LHCN-M2 (cell line): Measurements from ENCODE around the gene WFDC8. TPM values are rescaled to one million over a fixed set of nuclear protein-coding genes. Genes with fewer than 3 reads are reported as not detected.
"Not testable (repeated sequence)": the region's sequence is repeated elsewhere in the genome, so short reads cannot be mapped to it uniquely, and the experiment has no call there.

ENCODE experiments used
- DNase-seq: peaks from one replicate; pipeline ENCODE4 v3.0.0-alpha.2; 2012; ENCODE audit warnings: low read depth
- polyA plus RNA-seq: library from polyadenylated mRNA; unstranded; fragments of >200 nt; gene quantifications from one replicate; pipeline ENCODE4 v1.2.1, GENCODE V29; 2012; ENCODE audit warnings: missing spikeins
- total RNA-seq: library from RNA; depleted of rRNA; stranded (reverse); fragments of >200 nt; gene quantifications from 2 replicates; pipeline ENCODE4 v1.2.3, GENCODE V29; 2014; rRNA removed

The WFDC8 gene
- not detected in 2 replicates for total RNA-seq
- not detected for polyA plus RNA-seq

- no peak for DNase-seq
Observed at GRCh38 chr20:45579184-45579583, at the start of gene WFDC8. TSS of gene WFDC8 (minus strand) at chr20:45579284. CDS start at chr20:45579247, 37 bp downstream.

- DNase-seq: no peak
Observed at GRCh38 chr20:45626540-45626939, 47.5 kb upstream of the WFDC8 start.

GRCh38 chr20:45621593-45621992 is 42.5 kb upstream of the WFDC8 start:
- DNase-seq: no peak

GRCh38 chr20:45617591-45617990 is 38.5 kb upstream of the WFDC8 start:
- no peak for DNase-seq

GRCh38 chr20:45612314-45612713 is 33.2 kb upstream of the WFDC8 start:
- DNase-seq: no peak

GRCh38 chr20:45611054-45611453 is 32.0 kb upstream of the WFDC8 start:
- DNase-seq: peak; percentile 93

- DNase-seq: no peak
Observed at GRCh38 chr20:45607810-45608209, 28.7 kb upstream of the WFDC8 start.

GRCh38 chr20:45595235-45595634 is 16.2 kb upstream of the WFDC8 start:
- DNase-seq: no peak

- no peak for DNase-seq
Observed at GRCh38 chr20:45593498-45593897, 14.4 kb upstream of the WFDC8 start.

GRCh38 chr20:45592574-45593189 is 13.6 kb upstream of the WFDC8 start:
- DNase-seq: peak; percentile 74

- no peak for DNase-seq
Observed at GRCh38 chr20:45589725-45590124, 10.6 kb upstream of the WFDC8 start.

- DNase-seq: no peak
Observed at GRCh38 chr20:45588800-45589199, 9.7 kb upstream of the WFDC8 start.

- peak; percentile 46 for DNase-seq
Observed at GRCh38 chr20:45585986-45586385, 6.9 kb upstream of the WFDC8 start.

GRCh38 chr20:45584294-45584693 is 5.2 kb upstream of the WFDC8 start:
- DNase-seq: not testable (repeated sequence)

GRCh38 chr20:45583502-45583901 is 4.4 kb upstream of the WFDC8 start:
- no peak for DNase-seq

GRCh38 chr20:45581702-45582101 is 2.6 kb upstream of the WFDC8 start:
- DNase-seq: no peak

- no peak for DNase-seq
Observed at GRCh38 chr20:45578231-45578630, 853 bp downstream of the WFDC8 start.

- no peak for DNase-seq
Observed at GRCh38 chr20:45576995-45577394, 2.1 kb downstream of the WFDC8 start.

- no peak for DNase-seq
Observed at GRCh38 chr20:45575931-45576330, 3.2 kb downstream of the WFDC8 start.

GRCh38 chr20:45569650-45570049 is 9.4 kb downstream of the WFDC8 start:
- not testable (repeated sequence) for DNase-seq

- DNase-seq: no peak
Observed at GRCh38 chr20:45564760-45565276, 14.3 kb downstream of the WFDC8 start.

GRCh38 chr20:45555198-45555597 is 23.9 kb downstream of the WFDC8 start:
- DNase-seq: no peak

GRCh38 chr20:45552456-45552855 is 26.6 kb downstream of the WFDC8 start:
- DNase-seq: no peak

- DNase-seq: no peak
Observed at GRCh38 chr20:45550765-45551164, 28.3 kb downstream of the WFDC8 start.
